IPS-NIHi7 (cell line): ENCODE results near the gene CHRNA7.
"Not testable (repeated sequence)": the region's sequence is repeated elsewhere in the genome, so short reads cannot be mapped to it uniquely, and the experiment has no call there.

Experiments used
- DNase-seq: peaks from one replicate; pipeline ENCODE4 v3.0.0; 2012; ENCODE audit warnings: mixed read lengths; ENCODE audit errors: extremely low spot score

The CHRNA7 gene

DNA sequence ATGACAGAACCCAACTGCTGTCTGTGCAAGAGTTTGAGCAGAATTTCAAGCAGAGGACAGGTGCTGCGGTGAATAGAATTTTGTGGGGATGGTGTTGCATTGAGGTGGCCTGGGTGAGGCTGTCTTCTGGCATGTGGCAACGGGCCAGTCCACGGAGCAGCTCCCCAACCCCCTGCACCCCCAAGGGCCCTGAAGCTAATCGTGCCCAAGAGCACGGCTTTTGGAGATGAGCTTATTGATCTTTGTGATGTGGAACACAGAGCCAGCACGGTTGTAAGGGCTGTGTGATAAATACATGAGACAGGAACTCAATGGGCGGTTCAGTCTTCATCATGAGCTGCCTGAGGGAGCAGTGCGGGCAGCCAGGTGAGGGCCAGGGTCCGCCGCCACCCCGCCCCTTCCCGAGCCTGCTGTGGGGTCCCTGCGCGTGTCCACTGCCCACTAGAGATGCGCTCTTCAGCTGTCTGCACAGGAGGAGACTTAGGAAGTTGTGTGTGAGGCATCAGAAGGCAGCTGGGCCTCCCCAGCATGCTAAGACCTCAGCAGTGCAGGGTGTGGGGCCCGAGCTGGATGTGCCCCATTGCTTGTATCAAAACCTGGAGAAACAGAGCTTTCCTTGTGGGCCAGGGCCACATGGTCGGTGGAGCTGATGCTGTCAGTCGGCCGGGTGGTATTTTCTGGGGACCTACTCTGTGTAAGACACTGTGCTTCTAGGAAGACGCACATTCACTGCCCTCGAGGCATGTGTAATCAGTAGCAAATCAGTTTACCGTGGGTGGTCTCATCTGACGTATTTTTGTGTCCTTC lies 90.5 kb downstream of the CHRNA7 start:
- DNase-seq: no peak

DNA sequence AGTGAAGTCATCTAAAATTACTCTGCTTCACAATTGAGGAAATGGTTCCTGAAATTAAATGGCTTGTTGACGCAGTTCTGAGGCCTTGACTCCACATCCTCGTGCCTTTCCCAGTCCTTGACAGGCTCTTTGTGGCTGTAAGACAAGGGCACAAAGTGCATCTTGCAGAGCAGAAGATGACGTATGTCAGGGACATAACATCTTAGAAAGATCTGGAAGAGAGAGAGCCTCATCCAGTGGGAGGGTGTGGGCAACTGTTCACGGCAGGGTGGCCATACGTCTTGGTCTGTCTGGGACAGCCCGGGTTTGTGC lies 91.0 kb downstream of the CHRNA7 start:
- no peak for DNase-seq

GRCh38 chr15:32122013-32122412 lies 91.7 kb downstream of the CHRNA7 start:
- DNase-seq: no peak

DNA sequence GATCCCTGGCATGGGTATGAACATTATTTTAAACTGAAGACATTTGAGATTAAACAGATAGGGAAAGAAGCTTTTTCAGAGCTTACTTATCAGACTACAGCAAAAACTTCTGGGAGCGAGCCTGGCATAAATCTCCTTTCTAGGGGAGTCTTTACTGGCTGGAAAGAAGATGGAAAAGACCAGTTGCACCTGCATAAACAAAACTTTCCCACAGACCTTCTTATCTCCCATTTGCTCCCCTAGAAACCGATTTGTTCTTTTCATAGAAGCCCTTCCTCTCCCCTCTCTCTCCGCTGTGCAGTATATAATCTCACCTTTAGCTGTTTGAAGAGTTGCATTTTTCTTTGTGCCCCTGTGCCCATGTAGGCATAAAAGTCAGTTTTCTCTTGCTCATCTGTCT lies 93.2 kb downstream of the CHRNA7 start:
- DNase-seq: no peak

DNA sequence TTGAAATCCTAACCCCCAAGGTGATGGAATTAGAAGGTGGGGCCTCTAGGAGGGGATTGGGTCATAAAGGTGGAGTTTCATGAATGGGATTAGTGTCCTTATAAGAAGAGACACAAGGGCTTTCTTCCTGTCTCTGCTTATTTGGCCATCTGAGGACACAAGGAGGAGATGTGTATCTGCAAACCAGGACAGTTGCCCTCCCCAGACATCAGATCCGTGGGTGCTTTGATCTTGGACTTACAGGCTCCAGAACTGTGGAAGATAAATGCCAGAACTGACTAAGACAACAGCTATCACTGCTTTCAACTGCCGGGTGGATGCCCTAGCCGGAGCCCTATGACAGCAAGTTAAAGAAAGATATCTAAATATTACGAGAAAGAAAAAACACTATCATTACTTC lies 94.4 kb downstream of the CHRNA7 start:
- no peak for DNase-seq

GRCh38 chr15:32125595-32125994 lies 95.3 kb downstream of the CHRNA7 start:
- DNase-seq: no peak

GRCh38 chr15:32129815-32130214 lies 99.5 kb downstream of the CHRNA7 start:
- no peak for DNase-seq

- DNase-seq: no peak
These were observed 100.5 kb downstream of the CHRNA7 start for GRCh38 chr15:32130823-32131222.

DNA sequence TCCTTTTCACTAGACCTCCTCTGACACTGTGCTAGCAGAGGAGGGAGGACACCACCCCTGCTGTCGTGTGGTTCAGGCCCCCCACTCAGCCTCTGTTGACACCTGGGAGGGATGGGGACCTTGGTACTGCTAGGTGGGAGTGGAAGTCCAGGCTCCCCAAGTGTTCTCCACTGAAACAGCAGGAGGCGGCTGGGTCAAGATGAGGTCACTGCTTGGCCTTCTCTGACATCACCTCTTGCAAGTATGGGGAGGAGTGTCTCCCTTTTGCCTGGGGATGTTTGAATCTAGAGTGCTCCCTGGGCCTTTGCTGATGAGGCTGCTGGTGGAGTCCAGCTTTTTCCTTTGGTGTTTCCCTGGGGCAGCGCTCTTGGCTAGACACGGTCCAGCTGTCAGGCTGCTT lies 101.5 kb downstream of the CHRNA7 start:
- no peak for DNase-seq

- no peak for DNase-seq
These were observed 102.5 kb downstream of the CHRNA7 start for GRCh38 chr15:32132859-32133258.

DNA sequence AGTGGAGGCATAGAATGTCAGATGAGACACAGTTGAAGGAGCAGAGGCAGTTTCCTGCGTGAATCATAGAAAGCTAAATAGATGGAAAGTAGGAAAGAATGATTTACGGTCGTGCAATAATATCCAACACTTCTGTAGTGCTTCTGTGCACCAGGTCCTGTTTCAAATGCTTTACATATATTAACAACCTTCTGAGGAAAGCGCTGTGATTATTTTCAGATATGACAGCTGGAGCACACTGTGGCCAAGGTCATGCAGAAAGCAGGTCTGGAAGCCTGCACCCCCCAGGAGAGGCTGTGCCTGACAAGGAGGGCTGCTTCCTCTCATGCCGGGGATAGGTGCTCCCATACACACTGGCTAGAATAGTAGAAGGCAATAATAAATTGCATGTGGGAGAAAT lies 104.5 kb downstream of the CHRNA7 start:
- no peak for DNase-seq

DNA sequence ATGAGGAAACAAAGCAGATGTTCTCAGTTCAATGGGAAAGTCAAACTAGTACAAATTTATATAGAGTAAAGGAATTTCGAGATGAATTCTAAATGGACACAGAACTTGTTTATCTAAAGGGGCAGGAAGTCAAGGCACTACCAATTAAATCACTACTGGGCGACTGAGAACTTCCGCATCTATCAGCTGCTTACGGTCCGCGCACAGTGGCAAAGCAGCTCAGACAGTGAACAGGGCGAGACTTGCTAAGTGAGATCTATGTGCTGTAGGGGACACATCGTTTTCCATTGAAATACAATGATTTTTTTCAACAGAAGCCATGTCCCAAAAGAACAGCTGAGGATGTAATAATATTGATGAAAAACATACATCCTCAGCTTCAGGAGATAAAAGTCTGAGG lies 105.0 kb downstream of the CHRNA7 start:
- no peak for DNase-seq

DNA sequence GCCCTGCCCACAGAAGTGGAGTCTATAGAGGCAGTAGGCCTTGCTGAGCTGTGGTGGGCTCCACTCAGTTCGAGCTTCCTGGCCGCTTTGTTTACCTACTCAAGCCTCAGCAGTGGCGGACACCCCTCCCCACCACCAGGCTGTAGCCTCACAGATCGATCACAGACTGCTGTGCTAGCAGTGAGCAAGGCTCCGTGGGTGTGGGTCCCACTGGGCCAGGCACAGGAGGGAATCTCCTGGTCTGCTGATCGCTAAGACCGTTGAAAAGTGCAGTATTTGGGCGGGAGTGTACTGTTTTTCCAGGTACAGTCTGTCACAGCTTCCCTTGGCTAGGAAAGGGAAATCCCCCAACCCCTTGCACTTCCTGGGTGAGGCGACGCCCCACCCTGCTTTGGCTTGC lies 115.2 kb downstream of the CHRNA7 start:
- not testable (repeated sequence) for DNase-seq

GRCh38 chr15:32148833-32149555 lies 118.7 kb downstream of the CHRNA7 start:
- no peak for DNase-seq

GRCh38 chr15:32152574-32152973 lies 122.3 kb downstream of the CHRNA7 start:
- peak; percentile 21 for DNase-seq

- DNase-seq: not testable (repeated sequence)
These were observed 123.7 kb downstream of the CHRNA7 start for GRCh38 chr15:32153868-32154623.

DNA sequence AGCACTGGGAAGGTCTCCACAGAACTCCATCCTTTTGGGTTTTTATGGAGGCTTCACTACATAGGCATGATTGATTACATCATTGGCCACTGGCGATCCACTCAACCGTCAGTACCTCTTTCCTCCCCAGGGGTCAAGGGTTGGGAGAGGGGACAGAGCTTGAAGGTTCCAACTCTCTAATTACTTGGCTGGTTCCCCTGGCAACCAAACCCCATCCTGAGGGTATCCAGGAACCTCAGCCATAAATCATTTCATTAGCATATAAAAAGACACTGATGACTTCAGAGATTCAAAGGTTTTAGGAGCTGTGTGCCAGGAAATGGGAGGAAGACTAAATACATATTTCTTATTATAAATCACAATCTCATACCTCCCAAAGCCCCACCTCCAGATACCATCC lies 131.8 kb downstream of the CHRNA7 start:
- not testable (repeated sequence) for DNase-seq

DNA sequence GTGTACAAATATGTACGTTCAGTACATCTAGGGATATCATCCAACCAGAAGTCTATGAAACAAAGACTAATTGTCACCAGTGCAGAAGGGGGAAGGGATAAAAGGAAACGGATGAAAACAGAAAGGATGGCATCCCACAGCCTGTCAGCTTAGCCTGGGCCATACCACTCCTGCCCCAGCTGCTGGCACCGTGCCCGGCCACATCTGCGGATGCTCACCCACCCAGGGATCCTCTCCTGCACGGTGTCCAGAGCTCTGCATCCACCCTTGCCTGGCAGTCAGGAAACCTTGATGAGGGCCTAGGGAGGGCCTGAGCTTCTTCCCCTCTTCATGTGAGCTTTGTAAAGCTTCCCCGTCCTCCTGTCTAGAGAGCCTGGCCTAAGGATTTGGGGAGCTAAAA lies 133.8 kb downstream of the CHRNA7 start:
- not testable (repeated sequence) for DNase-seq

DNA sequence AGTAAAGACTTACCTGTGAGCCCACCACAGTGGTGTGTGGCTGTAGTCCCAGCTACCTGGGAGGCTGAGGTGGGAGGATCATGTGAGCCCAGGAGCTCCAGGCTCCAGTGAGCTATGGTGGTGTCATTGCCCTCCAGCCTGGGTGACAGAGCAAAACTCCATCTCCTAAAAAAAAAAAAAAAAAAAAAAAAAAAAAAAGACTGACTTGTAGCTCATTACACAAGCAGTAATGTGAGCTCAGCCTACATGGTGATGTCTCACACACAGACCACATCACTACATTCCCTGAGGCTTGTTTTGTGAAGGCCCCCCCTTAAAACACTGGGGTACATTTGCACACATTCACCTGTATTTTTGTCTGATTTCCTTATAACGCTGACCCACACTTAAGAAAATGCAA lies 134.4 kb downstream of the CHRNA7 start:
- DNase-seq: not testable (repeated sequence)

DNA sequence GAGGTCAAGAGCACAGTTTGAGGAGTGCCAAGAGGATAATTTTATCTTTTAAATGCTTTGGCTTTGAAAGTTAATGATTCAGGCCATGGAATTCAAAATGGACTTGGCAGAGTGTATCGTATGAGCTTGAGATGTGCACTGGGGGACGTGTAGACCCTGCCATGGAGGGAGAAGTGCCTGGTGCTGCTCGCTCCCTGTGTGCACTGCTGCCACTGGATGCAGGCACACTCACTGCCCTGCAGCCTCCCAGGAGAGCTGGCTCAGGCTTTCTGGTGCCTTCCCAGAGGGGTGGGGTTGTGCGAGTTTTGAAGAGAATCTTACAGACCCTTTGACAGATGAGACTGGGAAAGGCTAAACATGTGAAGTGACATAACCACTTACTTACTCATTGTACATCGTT lies 135.5 kb downstream of the CHRNA7 start:
- DNase-seq: not testable (repeated sequence)

- not testable (repeated sequence) for DNase-seq
These were observed 136.0 kb downstream of the CHRNA7 start for GRCh38 chr15:32166270-32166669.

- DNase-seq: not testable (repeated sequence)
These were observed 137.6 kb downstream of the CHRNA7 start for GRCh38 chr15:32167913-32168312.

DNA sequence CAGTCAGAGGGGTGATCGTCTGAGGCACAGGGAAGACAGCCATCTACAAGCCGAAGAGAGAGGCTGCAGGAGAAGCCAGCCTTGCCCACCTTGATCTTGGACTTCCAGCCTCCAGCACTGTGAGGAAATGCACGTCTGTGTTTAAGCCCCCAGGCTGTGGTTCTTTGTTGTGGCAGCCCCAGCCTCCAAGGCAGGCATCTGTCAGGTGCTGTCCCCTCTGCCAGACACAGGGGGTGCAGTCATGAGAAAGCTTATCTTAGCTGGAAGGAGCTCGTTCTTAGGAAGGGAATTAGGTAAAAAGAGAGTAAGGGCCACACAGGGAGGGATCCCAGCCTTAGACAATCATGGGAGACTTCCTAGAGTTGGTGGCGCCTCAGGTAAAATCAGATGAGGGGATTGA lies 150.3 kb downstream of the CHRNA7 start:
- DNase-seq: not testable (repeated sequence)
